DMS 273 (cell line): ENCODE measurements around the gene SIGLEC15.
"Not testable (repeated sequence)": the region's sequence is repeated elsewhere in the genome, so short reads cannot be mapped to it uniquely, and the experiment has no call there.

ENCODE experiments used
- DNase-seq: peaks from one replicate; lab custom pipeline; 2025; ENCODE audit not compliant: unreplicated experiment; lab: John Stamatoyannopoulos, UW

Gene SIGLEC15

GRCh38 chr18:45825258-45826044 is at the start of gene SIGLEC15:
Gene SIGLEC15, plus strand, starts transcription at chr18:45825675. Its CDS starts 54 bp downstream, at chr18:45825729.
- no peak for DNase-seq

GRCh38 chr18:45775743-45776142 is 49.7 kb upstream of the SIGLEC15 start:
- no peak for DNase-seq

GRCh38 chr18:45777393-45777792 is 48.1 kb upstream of the SIGLEC15 start:
- no peak for DNase-seq

GRCh38 chr18:45780568-45780967 is 44.9 kb upstream of the SIGLEC15 start:
- no peak for DNase-seq

GRCh38 chr18:45782662-45783061 is 42.8 kb upstream of the SIGLEC15 start:
- DNase-seq, result no peak

- DNase-seq, result no peak
Observed at GRCh38 chr18:45783097-45784075, 42.1 kb upstream of the SIGLEC15 start.

- no peak for DNase-seq
Observed at GRCh38 chr18:45785134-45785533, 40.3 kb upstream of the SIGLEC15 start.

GRCh38 chr18:45786941-45787340 is 38.5 kb upstream of the SIGLEC15 start:
- DNase-seq, result no peak

- DNase-seq, result no peak
Observed at GRCh38 chr18:45787346-45787745, 38.1 kb upstream of the SIGLEC15 start.

- DNase-seq, result no peak
Observed at GRCh38 chr18:45788861-45789260, 36.6 kb upstream of the SIGLEC15 start.

- DNase-seq, result no peak
Observed at GRCh38 chr18:45792506-45793263, 32.8 kb upstream of the SIGLEC15 start.

- DNase-seq, result no peak
Observed at GRCh38 chr18:45793264-45793965, 32.1 kb upstream of the SIGLEC15 start.

GRCh38 chr18:45801416-45802004 is 24.0 kb upstream of the SIGLEC15 start:
- no peak for DNase-seq

- DNase-seq, result no peak
Observed at GRCh38 chr18:45802814-45803492, 22.5 kb upstream of the SIGLEC15 start.

GRCh38 chr18:45805551-45805950 is 19.9 kb upstream of the SIGLEC15 start:
- DNase-seq, result no peak

GRCh38 chr18:45806226-45806625 is 19.2 kb upstream of the SIGLEC15 start:
- peak; percentile 39 for DNase-seq

GRCh38 chr18:45807144-45807543 is 18.3 kb upstream of the SIGLEC15 start:
- DNase-seq, result peak; percentile 81

- DNase-seq, result not testable (repeated sequence)
Observed at GRCh38 chr18:45814733-45815132, 10.7 kb upstream of the SIGLEC15 start.

- DNase-seq, result no peak
Observed at GRCh38 chr18:45817543-45817942, 7.9 kb upstream of the SIGLEC15 start.
